ENCODE data around the gene CDK9.

DNA sequence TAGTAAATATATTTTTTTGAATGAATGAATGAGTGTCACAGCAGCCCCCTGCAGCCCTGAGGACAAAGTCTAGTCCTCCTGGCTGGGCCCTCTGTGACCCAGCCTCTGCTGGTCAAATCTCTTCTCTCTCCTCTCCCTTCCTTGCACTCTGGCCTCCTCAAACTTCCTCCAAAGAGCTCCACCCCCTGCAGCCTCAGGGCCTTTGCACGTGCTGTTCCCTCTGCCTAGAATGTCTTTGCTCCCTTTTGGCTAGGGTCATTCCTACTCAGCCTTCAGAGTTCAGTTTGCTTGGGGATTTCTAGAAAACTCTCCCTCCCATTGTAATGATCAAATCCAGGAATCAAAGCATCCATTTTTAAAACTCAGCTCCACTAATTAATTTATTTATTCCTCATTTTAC, 20.4 kb upstream of the CDK9 start:
- TF ChIP-seq, protein P1, sequence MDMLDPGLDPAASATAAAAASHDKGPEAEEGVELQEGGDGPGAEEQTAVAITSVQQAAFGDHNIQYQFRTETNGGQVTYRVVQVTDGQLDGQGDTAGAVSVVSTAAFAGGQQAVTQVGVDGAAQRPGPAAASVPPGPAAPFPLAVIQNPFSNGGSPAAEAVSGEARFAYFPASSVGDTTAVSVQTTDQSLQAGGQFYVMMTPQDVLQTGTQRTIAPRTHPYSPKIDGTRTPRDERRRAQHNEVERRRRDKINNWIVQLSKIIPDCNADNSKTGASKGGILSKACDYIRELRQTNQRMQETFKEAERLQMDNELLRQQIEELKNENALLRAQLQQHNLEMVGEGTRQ (IDR thresholded peaks at IDR 0.05; ENCODE audit: low read depth, low read length): no peak
- TF ChIP-seq POLR2A (IDR thresholded peaks at IDR 0.05; ENCODE audit: low read depth, low read length) (no peak), RCOR1 (IDR thresholded peaks at IDR 0.05; ENCODE audit: insufficient replicate concordance, low read length) (no peak), SMC3 (IDR thresholded peaks at IDR 0.05; ENCODE audit: low read depth, low read length) (no peak), RAD21 (IDR thresholded peaks at IDR 0.05; ENCODE audit: low read length) (no peak), MAFK (IDR thresholded peaks at IDR 0.05; ENCODE audit: low read depth, low read length) (no peak), CEBPB (IDR thresholded peaks at IDR 0.05; ENCODE audit: low read depth, low read length) (no peak), CHD1 (IDR thresholded peaks at IDR 0.05; ENCODE audit: low read depth, low read length) (no peak), MXI1 (IDR thresholded peaks at IDR 0.05; ENCODE audit: borderline replicate concordance, low read depth, low read length) (no peak), RFX5 (IDR thresholded peaks at IDR 0.05; ENCODE audit: low read depth, low read length) (no peak)
- TF ChIP-seq, protein P2, sequence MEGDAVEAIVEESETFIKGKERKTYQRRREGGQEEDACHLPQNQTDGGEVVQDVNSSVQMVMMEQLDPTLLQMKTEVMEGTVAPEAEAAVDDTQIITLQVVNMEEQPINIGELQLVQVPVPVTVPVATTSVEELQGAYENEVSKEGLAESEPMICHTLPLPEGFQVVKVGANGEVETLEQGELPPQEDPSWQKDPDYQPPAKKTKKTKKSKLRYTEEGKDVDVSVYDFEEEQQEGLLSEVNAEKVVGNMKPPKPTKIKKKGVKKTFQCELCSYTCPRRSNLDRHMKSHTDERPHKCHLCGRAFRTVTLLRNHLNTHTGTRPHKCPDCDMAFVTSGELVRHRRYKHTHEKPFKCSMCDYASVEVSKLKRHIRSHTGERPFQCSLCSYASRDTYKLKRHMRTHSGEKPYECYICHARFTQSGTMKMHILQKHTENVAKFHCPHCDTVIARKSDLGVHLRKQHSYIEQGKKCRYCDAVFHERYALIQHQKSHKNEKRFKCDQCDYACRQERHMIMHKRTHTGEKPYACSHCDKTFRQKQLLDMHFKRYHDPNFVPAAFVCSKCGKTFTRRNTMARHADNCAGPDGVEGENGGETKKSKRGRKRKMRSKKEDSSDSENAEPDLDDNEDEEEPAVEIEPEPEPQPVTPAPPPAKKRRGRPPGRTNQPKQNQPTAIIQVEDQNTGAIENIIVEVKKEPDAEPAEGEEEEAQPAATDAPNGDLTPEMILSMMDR (conservative IDR thresholded peaks at IDR 0.05; ENCODE audit: low read depth, low read length): no peak
